Right hindlimb (tissue), 1 donor: ENCODE measurements around the gene CAVIN2.
A peak's percentile ranks its signal among the peaks of the same experiment; 100 is the strongest.

Experiments
- DNase-seq: peaks from one replicate; pipeline ENCODE4 v3.0.0-alpha.2; 2018

Gene CAVIN2

GRCh38 chr2:191864628-191865374, 17.9 kb upstream of the CAVIN2 start:
- no peak for DNase-seq

DNA sequence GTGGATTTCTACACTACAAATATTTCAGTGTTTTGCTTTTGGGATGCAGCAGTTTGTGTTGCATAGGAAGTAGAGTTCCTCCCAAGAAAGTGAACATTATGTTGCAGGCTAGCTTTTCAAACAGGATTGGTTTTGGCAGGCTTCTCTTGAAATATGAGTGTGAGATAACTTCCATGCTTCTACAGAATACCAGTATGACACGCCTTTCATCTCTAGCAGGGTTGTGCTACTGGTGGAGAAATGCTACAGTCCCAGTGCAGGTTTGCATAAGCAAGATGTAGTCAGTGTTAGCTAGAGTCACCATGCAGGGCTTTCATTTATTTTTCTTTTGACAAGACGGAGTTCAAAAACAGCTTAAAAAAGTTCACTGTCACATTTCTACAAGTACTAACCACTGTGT, 17.1 kb upstream of the CAVIN2 start:
- DNase-seq = no peak

- DNase-seq = no peak
Observed at GRCh38 chr2:191862156-191862775, 15.4 kb upstream of the CAVIN2 start.

DNA sequence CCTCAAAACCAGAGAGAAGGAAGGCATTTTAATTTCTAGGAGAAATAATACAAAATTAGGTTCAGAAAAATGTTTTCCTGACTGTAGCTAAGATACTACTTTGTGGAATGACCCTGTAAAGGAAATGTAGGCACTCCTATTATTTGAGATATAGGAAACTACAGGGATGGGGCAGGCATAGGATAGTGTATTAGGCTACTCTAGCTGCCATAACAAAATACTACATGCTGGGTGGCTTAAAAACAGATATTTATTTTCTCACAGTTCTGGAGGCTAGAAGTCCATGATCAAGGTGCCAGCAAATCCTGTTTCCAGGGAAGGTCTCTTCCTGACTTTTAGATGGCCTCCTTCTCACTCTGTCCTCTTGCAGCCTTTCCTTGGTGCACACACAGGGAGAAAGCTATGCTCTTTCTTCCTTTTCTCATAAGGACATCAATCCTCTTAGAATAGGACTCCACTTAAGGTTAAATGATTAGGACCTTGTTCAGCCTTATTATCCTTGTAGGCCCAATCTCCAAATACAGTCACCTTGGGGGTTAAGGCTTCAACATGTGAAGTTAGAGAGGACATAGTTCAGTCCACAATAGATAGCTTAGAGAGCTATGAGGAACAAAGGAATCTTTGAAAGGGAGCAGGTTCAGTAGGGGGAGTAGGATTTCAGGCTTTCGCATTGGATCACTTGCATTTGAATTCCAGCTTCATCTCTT, 14.0 kb upstream of the CAVIN2 start:
- DNase-seq = no peak

GRCh38 chr2:191859681-191860080, 12.8 kb upstream of the CAVIN2 start:
- DNase-seq = no peak

DNA sequence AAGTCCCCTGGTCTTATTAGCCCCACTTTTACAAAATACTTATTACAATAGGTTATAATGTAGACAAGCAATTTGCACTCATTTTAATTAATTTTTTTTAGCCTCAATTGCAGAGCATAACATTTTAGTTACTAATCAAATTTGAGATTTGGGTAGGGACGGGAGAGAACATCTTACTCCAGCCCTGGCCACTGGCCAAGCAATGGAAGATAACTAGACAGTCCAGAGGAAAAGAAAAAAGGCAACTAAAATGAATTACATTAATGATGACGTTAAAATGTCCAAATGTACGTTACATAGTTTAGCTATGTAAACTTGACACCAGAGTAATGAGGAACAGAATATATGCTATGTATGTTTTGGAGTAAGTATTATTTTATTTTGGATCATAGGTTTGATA, 11.0 kb upstream of the CAVIN2 start:
- no peak for DNase-seq

GRCh38 chr2:191857259-191857805, 10.4 kb upstream of the CAVIN2 start:
- DNase-seq = no peak

DNA sequence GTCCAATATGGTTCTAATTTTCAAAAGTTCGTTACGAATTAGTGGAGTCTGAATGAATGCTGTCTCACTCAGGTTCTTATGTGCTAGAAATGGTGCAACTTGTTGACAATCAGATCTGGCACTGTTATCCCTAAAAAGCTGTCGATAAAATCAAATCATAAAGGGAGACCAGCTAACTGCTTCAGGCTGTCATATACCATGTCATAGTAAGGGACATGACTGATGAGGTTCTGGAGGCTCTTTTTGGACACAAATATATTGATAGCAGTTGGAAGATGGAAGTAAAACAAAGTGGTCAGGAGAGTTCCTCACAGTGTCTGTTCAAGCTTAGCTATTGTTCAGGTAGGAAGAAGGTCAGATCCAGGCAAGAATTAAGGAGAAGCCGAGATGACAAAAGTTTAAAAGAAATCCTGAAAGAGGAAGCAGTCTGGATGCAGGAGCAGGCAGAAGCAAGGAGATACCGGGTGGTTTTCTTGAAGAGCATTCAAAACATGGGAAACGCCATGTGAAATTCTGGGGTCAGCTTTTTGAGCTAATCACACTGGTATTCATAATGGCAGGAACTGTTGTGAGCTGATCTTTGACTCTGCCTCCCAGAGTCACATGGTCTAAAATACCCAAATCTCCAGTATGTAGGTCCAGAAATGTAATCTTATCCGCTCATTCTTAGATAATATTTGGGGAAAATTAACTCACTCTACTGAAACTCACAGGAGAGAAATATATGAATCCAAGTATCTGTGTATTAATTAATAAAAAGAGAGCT, 9.4 kb upstream of the CAVIN2 start:
- no peak for DNase-seq

DNA sequence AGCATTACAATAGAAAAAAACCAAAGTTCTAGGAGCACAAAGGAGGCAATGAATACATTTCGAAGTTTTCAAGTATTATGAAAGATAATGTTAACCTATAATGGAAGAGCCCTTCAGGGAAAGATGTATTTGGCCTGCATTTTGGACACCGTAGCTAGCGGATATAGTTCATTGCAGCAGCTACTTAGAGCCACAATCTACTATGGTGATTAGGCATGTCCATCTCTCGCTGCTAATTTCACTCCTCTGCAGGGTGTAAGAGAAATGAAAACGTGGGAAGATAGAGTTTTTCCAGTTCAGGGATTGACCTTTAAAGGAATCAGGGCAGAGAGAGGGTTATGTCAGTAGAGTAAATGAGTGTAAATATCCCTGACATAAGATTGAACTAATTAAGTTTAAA, 8.5 kb upstream of the CAVIN2 start:
- DNase-seq = no peak

DNA sequence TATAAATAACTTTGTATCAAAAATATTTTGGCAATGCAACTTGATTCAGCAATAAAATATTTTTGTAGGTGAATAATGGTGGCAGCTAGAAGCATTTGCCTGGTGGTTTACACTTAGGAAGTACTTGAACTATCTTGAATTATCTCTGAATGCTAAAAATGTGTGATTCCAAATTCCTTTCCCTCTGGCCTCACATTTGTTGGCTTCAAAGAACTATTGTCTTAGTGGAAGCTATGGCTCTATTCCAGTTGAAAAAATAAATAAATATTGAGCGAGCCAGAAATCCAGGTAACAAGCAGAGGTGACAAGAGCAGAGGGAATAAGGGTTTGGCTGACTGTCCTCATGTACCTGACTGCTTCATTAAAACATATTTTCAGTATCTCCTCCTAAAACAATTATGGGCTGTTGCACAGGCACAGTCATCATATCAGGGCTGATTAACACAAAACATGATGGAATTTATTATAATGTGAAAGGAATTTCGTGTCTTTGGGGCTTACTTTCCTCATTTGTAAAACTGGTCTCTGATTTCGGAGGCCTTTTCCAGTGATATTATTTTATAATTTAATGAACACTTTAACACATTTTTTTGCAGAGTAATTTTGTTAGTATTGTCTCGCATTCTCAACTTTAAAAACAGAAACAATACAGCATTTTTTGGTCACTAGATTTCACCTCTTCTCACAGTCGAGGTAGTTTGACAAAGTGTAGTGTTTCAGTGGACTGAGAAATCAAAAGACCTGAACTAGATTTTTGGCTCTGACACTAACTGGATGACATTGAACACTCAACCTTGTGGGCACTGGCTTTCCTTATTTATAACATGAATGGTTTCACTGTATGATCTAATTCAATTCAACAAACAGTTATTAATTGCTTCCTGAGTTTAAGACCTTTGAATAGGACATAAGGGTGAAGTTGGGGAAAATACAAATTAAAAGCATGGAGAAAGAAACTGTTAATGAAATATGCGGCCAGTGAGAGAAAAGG, 7.8 kb upstream of the CAVIN2 start:
- no peak for DNase-seq

GRCh38 chr2:191853843-191854242, 7.0 kb upstream of the CAVIN2 start:
- no peak for DNase-seq

DNA sequence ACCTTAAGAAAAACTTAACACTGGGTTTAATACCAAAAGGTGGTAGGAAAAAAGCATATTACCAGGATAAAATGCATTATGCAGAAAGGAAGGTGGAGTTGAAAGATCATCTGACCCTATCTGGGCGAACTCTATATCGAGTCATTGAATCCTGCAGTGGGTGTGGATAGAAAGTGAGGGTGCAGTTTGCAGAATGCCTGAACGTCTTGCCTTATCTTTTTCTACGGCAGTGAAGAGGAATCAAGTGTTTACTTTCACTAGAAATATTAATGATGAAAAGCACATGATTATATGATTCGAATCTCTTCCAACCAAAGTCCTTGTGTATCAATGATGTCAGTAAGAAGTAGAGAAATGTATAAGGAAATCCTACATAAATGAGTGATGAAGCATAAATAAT, 4.3 kb upstream of the CAVIN2 start:
- no peak for DNase-seq

DNA sequence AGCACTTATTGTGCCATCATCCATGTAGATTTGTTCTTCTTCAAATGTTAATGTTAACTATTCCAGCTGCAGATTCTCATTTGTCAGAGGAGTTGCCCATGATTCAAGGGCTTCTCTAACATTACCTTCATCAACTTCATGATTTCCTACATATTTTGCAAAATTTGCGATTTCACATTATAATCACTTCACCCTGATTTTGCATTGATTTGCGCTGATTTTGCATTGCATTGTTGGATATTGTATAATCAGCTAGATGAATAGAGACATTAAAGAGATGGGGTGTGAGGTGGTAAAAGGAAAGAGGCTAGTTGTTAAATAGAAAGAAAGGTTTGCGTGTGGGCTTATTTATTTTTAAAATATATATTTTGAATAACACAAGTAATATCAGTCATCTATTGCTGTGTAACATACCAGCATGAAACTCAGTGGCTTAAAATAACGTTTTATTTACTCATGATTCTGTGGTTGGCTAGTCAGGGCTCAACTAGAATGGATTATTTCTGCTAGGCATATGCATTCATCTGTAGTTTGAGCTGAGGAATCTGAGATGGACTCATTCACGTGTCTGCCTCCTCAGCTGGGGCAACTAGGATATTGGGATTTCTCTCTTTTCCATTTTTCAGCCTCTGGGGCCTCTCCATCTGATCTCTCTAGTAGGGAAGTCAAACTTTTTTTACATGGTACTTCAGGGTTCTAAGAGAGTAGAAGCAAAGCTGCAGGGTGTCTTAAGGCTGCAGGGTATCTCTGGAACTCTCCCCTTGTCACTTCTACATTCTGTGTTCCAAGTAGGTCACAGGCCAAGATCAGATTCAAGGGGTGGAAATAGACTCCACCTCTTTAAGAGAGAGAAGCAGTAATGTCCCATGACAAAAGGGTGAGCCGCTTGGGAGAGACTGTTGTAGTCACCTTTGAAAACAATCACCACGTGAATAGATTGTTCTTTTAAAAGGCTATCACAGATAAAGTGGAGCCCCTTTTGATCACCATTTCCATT, 2.2 kb upstream of the CAVIN2 start:
- no peak for DNase-seq

- no peak for DNase-seq
Observed at GRCh38 chr2:191847764-191848163, 876 bp upstream of the CAVIN2 start.

DNA sequence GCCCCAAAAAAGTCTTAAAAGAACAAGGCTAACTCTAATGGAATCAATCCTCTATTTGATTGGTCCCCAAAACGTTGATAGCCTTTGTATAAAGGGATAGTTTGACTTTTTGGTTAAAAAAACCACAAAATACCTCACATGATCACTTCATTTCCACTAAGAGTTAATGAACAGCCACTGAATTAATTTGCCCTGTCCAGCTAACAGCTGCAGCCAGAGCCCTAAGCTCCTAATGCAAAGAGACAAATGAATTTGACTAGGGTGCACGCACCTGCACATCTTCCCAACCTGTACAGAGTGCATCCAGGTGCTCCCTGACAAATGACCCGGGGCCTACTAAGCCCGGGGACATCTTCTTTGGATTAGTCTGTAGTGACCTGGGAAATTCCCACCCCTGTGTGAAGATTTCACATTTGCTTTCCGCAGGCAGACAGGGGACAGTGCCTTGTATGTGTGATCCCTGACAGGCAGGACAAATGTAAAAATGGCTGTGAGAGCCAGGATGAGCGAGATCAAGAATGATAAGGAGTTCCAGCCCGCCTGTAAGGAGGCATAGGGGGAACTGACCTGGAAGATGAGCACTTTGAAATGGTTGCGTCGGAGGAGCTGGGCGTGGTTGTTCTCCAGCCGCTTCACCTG, 893 bp downstream of the CAVIN2 start:
- no peak for DNase-seq

DNA sequence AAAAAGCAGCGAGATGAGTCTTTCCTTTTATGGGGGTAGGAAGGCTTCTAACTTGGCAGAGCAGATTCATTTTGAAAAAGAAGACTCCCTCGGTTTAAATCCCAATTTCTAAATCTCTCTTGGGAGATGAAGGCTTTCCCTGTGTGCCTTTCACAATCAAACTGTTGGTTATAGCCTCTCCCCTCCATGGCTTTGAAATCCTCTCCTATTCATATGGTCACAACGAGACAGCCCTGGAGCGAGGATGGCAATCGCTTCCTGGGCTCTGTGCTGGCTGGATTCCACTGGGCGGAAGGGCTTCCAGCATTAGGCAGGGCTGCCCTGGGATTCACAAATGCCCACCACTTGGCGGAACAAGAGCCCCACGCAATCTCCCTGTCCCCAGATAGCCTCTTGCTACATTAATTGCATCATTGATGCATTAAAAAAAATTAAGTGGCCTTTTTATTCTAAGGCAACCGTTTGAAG, 1.6 kb downstream of the CAVIN2 start:
- DNase-seq = peak; percentile 39

- no peak for DNase-seq
Observed at GRCh38 chr2:191844706-191845105, 2.2 kb downstream of the CAVIN2 start.

GRCh38 chr2:191840921-191841320, 6.0 kb downstream of the CAVIN2 start:
- no peak for DNase-seq

DNA sequence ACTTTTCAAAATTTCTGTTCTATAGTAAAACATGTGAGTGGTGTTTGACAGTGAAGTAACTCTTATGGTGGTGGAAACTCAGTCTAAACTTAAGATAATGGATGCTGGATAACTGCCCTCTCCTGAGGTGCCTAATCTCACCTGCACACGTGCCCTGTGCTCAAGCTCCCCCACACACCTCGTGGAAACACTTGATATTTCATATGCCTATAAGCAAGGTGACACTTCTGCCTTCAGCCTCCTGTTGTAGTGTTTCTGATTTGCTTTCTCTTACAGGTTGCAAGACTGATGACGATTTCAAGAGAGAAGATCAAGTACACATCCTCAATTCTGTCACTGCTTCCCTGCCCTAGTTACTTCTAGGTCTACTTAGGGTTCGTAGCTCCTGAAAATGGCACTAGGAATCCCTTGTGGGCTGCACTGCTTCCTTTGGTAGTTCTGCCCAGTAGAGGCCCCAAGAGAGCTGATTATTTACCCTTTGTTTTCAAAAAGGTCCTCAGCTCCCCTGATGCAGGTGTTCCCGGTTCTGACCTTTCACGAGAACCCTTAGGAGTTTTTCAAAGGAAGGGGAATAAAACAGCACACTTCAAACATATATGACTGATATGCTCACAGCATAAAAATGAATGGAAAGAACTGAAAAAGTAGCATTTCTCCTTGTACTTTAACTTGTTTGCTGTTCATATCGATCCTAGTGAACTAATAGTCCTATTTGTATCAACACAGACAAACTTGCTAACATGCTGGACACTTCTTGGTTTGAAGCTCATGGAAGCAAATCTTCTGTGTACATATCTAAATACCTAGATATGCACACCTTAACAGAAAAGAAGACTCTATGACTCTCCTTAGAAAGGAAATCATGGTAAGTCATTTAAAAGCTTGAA, 6.7 kb downstream of the CAVIN2 start:
- no peak for DNase-seq
